Endodermal cell (in vitro differentiated cells): ENCODE results near the gene ACYP2. TPM values are rescaled to one million over a fixed set of nuclear protein-coding genes. Genes with fewer than 3 reads are reported as not detected.

Experiments used
- DNase-seq: peaks from one replicate; pipeline ENCODE4 v3.0.0-alpha.2; 2017
- H3K27ac ChIP-seq: 2 replicates; pipeline ENCODE4 v1.5.1; 2013; ENCODE audit warnings: mild to moderate bottlenecking, low read depth, low read length, moderate library complexity
- H3K27me3 ChIP-seq: 2 replicates; pipeline ENCODE4 v1.6.1; 2013; ENCODE audit warnings: mild to moderate bottlenecking, low read length, moderate library complexity; ENCODE audit not compliant: insufficient read depth, control insufficient read depth, poor library complexity, severe bottlenecking
- H3K36me3 ChIP-seq: 2 replicates; pipeline ENCODE4 v1.7.0; 2013; ENCODE audit warnings: mild to moderate bottlenecking, low read length, moderate library complexity; ENCODE audit not compliant: control insufficient read depth, insufficient read depth
- H3K4me1 ChIP-seq: one replicate; pipeline ENCODE4 v1.7.0; 2013; ENCODE audit warnings: low read length; ENCODE audit not compliant: control insufficient read depth, insufficient read depth
- H3K4me3 ChIP-seq: 2 replicates; pipeline ENCODE4 v1.5.1; 2013; ENCODE audit warnings: mild to moderate bottlenecking, low read length, moderate library complexity
- H3K9ac ChIP-seq: 2 replicates; pipeline ENCODE4 v1.6.1; 2013; ENCODE audit warnings: mild to moderate bottlenecking, low read length, moderate library complexity; ENCODE audit not compliant: poor library complexity, severe bottlenecking; ENCODE audit errors: extremely low read depth
- H3K9me3 ChIP-seq: 2 replicates; pipeline ENCODE4 v1.6.1; 2013; ENCODE audit warnings: mild to moderate bottlenecking, low read length, moderate library complexity; ENCODE audit not compliant: control insufficient read depth
- H3K27ac Mint-ChIP-seq: 2 replicates; pipeline ENCODE4 v1.8.0; 2020; ENCODE audit warnings: mixed read lengths
- H3K27me3 Mint-ChIP-seq: 2 replicates; pipeline ENCODE4 v1.8.0; 2021; ENCODE audit warnings: mild to moderate bottlenecking, mixed read lengths; ENCODE audit not compliant: insufficient read depth
- H3K36me3 Mint-ChIP-seq: 2 replicates; pipeline ENCODE4 v1.8.0; 2020; ENCODE audit warnings: low read depth, mixed read lengths
- H3K4me1 Mint-ChIP-seq: 2 replicates; pipeline ENCODE4 v1.8.0; 2020; ENCODE audit warnings: mixed read lengths
- H3K4me3 Mint-ChIP-seq: 2 replicates; pipeline ENCODE4 v1.8.0; 2020; ENCODE audit warnings: mild to moderate bottlenecking, moderate library complexity, mixed read lengths
- H3K9me3 Mint-ChIP-seq: 2 replicates; pipeline ENCODE4 v1.8.0; 2020; ENCODE audit warnings: mild to moderate bottlenecking, mixed read lengths
- WGBS, 2 experiments: methylation state at CpG; one replicate each; pipeline versions ENCODE4 v1.1.5 to v1.1.7; 2013; ENCODE audit warnings: missing lambda C conversion rate in 2 of 2, mixed read lengths in 1 of 2; ENCODE audit not compliant: insufficient coverage in 1 of 2, insufficient read length in 1 of 2; 5-methylcytosine and 5-hydroxymethylcytosine counted together
- total RNA-seq, 2 donors: library from RNA; stranded (reverse); fragmentation: NEBNext Ultra II Directional in 1 of 2; extraction: Animal tissue kit (Norgen Biotek cat#: 25700) in 1 of 2; gene quantifications; 2 replicates in 1 of 2; 3 replicates in 1 of 2; pipeline ENCODE4 v1.2.1, GENCODE V29; 2021
- TF ChIP-seq, protein P1 (sequence below): fragments of 200-600 bp; sonication (generic); conservative IDR thresholded peaks from 2 replicates; pipeline ENCODE4 v1.5.0; 2021; ENCODE audit warnings: antibody characterized with exemption, mild to moderate bottlenecking

The ACYP2 gene
- total RNA-seq, 2 donors from 2014 or later = 7.4 to 8.6 TPM

DNA sequence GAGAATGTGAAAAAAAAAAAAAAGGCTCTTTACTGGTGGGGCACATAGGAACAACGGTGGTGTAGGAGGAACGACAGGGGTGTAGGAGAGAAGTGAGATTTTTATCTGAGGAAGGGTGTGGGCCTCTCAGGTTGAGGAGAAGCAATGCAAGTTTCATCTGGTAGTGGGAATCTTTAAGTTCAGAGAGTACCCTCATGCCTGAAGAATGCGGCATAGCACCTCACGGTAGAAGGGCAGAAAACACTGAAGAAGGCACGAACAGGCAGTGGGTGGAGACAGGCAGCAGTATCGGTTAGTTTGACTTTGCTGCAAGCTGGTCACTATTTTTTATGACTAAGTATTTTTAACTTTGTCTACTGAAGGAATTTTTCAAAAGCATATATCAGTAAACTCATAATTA lies 192.8 kb downstream of the ACYP2 start:
- H3K27ac ChIP-seq = no peak overlapping the region
- no peak overlapping the region for H3K4me3 ChIP-seq
- no peak overlapping the region for H3K4me3 Mint-ChIP-seq
- H3K9me3 ChIP-seq = no peaks in the 10 kb centered on the region
- no peaks in the 10 kb centered on the region for H3K9me3 Mint-ChIP-seq
- no peak overlapping the region for H3K27ac Mint-ChIP-seq
- WGBS, 2 experiments = 82 to 91% methylated on average over 5 to 6 of the region's 6 CpGs
- H3K36me3 ChIP-seq = no peaks in the 10 kb centered on the region
- no peak overlapping the region for H3K9ac ChIP-seq
- H3K36me3 Mint-ChIP-seq = no peaks in the 10 kb centered on the region
- H3K27me3 ChIP-seq = no peaks in the 10 kb centered on the region
- peaks cover 3% of the 10 kb centered on the region for H3K27me3 Mint-ChIP-seq
- DNase-seq = no peak
- no peaks in the 10 kb centered on the region for H3K4me1 Mint-ChIP-seq
- H3K4me1 ChIP-seq = no peaks in the 10 kb centered on the region
- TF ChIP-seq, protein P1, sequence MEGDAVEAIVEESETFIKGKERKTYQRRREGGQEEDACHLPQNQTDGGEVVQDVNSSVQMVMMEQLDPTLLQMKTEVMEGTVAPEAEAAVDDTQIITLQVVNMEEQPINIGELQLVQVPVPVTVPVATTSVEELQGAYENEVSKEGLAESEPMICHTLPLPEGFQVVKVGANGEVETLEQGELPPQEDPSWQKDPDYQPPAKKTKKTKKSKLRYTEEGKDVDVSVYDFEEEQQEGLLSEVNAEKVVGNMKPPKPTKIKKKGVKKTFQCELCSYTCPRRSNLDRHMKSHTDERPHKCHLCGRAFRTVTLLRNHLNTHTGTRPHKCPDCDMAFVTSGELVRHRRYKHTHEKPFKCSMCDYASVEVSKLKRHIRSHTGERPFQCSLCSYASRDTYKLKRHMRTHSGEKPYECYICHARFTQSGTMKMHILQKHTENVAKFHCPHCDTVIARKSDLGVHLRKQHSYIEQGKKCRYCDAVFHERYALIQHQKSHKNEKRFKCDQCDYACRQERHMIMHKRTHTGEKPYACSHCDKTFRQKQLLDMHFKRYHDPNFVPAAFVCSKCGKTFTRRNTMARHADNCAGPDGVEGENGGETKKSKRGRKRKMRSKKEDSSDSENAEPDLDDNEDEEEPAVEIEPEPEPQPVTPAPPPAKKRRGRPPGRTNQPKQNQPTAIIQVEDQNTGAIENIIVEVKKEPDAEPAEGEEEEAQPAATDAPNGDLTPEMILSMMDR = no peak

DNA sequence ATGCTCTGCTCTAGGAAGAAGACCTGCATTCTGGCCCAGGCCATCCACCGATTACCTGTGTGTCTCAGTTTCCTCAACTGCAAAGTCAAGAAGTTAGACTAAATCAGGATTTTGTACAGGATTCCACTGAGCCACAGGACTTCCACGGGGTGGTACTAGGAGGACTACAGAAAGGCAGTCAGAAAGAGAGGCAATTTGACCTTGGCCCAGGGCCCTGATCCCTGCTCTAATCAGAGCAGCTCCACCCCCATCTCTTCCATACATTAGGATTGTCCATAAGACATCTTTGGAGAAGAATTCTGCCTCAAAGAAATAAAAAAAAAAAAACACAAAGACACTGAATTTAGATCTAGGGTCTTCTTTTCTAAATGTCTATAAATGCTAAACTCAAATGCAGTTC lies 193.4 kb downstream of the ACYP2 start:
- no peak for DNase-seq
- no peaks in the 10 kb centered on the region for H3K27me3 ChIP-seq
- H3K4me3 Mint-ChIP-seq = no peak overlapping the region
- H3K4me1 Mint-ChIP-seq = no peaks in the 10 kb centered on the region
- TF ChIP-seq, protein P1 = no peak
- peaks cover 3% of the 10 kb centered on the region for H3K27me3 Mint-ChIP-seq
- no peaks in the 10 kb centered on the region for H3K36me3 ChIP-seq
- no peaks in the 10 kb centered on the region for H3K36me3 Mint-ChIP-seq
- H3K9me3 ChIP-seq = no peaks in the 10 kb centered on the region
- WGBS, 2 experiments = 86 to 100% methylated on average over 1 to 2 of the region's 2 CpGs
- no peak overlapping the region for H3K9ac ChIP-seq
- H3K4me1 ChIP-seq = no peaks in the 10 kb centered on the region
- H3K27ac Mint-ChIP-seq = no peak overlapping the region
- H3K4me3 ChIP-seq = no peak overlapping the region
- no peaks in the 10 kb centered on the region for H3K9me3 Mint-ChIP-seq
- H3K27ac ChIP-seq = no peak overlapping the region

DNA sequence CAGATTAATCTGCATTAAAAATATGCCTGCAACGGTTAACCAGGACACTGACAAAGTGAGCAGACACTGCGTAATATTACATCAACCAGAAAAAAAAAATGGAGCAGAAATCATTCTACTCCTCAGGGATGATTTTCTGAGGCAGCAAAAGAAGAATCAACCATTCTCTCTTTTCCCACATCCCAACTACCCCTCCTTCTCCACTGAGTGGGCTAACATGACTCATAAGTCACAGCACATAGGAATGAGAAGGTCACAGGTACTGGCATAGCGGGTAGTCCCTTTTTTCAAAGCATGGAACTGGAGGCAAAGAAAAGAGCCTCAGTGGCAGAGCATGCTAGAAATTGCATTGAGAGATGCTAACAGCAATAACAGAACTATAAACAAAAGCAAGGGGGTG lies 194.9 kb downstream of the ACYP2 start:
- no peak overlapping the region for H3K27ac ChIP-seq
- no peaks in the 10 kb centered on the region for H3K4me1 ChIP-seq
- H3K4me1 Mint-ChIP-seq = no peaks in the 10 kb centered on the region
- no peak overlapping the region for H3K9ac ChIP-seq
- peaks cover 3% of the 10 kb centered on the region for H3K27me3 Mint-ChIP-seq
- H3K4me3 ChIP-seq = no peak overlapping the region
- no peak overlapping the region for H3K27ac Mint-ChIP-seq
- no peaks in the 10 kb centered on the region for H3K36me3 ChIP-seq
- no peak overlapping the region for H3K4me3 Mint-ChIP-seq
- no peaks in the 10 kb centered on the region for H3K9me3 ChIP-seq
- 92% methylated on average over 3 of the region's 3 CpGs for WGBS, 2 experiments
- H3K9me3 Mint-ChIP-seq = no peaks in the 10 kb centered on the region
- TF ChIP-seq, protein P1 = no peak
- DNase-seq = no peak
- H3K27me3 ChIP-seq = no peaks in the 10 kb centered on the region
- no peaks in the 10 kb centered on the region for H3K36me3 Mint-ChIP-seq
